ENCODE measurements around the gene ZNF511.
"Not testable (repeated sequence)": the region's sequence is repeated elsewhere in the genome, so short reads cannot be mapped to it uniquely, and the experiment has no call there.

ZNF511 gene, protein sequence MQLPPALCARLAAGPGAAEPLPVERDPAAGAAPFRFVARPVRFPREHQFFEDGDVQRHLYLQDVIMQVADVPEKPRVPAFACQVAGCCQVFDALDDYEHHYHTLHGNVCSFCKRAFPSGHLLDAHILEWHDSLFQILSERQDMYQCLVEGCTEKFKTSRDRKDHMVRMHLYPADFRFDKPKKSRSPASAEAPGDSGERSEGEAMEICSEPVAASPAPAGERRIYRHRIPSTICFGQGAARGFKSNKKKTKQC

DNA sequence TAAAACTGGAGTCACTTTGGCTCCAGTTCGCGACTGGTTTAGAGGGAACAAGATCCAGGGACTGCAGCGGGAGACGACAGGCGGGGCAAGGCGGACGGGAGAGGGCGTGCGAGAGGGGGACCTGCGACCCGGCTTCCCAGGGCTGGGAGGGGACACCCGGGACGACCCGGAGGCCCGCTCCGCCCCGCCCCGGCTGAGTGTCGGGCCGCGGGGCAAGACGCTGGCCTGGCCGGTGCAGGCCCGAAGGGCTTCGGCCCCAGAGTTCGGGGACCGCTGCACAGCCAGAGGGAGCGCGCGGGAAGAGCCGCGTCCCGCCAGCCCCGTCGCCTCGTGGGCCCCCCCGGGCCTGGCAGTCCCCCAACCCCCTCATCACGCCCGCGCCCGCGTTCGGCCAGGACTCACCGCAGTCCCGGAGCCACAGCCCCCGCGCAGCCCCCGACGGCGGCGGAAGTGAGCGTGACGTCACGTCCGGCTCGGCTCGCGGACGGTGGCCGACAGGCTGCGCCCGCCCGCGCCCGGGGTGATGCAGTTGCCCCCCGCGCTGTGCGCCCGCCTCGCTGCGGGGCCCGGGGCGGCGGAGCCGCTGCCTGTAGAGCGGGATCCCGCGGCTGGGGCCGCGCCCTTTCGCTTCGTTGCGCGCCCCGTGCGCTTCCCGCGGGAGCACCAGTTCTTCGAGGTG is at the start of gene ZNF511, which contains the start of gene TUBGCP2:
ZNF511 (plus strand) TSS at position 494 of the 679 bp plus-strand sequence; CDS start at position 524, 30 bp downstream.
TUBGCP2 (minus strand) TSS at position 452 of the 679 bp plus-strand sequence. CDS start 5,931 bp downstream, outside the sequence.
- DNase-seq, result peak; percentile 50

DNA sequence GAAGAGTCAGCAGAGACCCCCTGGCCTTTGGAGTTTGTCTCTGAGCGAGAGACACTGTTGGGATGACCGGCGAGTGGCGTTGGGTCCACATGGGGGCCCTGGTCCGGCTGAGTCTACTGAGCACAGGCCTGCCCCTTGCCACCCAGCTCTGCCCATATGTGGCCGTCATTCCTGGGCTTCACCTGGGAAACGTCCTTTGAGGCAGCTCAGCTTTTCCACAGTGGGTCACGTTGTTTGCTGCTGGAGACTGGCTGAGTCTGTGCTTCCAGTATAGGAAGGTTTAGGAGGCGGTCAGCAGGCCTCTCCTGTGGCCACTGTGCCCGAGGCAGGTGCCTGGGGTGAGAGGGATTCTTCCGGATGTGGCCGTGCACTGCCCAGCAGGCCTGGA is 49.1 kb upstream of the ZNF511 start:
- DNase-seq, result no peak

DNA sequence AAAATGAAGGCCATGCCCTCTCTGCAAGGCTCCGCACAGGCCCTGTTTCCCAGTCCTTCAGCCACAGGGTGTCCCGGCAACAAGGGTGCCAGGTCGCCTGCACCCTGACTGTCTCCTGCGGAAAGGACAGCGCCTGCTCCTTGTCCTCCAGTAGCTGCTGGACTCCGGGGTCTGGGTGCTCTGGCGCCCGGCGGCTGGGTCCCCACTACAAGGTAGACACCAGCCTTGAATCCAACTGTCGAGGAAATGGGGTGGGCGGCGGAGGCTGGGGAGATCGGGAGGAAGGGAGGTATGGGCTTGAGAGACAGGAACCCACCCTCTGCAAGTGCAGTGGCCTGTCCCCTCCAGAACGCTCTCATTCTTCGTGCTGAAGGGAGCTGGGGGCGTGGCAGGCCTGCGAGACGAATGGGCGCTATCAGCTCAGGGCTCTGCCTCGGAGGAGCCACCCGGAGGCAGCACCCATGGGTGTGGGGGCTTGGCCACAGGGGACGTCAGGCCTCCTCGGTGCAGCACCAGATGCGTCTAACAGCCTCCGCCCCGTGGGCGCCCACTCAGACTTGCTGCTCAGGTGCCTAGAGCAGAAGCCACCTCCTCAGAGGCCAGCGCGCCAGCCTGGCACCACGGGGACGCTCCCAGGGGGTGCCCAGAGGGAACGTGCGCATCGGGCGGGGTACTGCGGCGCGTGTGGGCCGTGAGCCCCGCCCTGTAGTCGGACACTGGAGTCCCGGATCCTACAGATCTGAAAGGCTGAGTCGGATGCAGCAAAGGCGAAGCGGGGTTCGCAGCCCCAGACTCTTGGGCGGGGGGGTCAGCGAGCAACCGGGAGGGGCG is 47.6 kb upstream of the ZNF511 start:
- no peak for DNase-seq

DNA sequence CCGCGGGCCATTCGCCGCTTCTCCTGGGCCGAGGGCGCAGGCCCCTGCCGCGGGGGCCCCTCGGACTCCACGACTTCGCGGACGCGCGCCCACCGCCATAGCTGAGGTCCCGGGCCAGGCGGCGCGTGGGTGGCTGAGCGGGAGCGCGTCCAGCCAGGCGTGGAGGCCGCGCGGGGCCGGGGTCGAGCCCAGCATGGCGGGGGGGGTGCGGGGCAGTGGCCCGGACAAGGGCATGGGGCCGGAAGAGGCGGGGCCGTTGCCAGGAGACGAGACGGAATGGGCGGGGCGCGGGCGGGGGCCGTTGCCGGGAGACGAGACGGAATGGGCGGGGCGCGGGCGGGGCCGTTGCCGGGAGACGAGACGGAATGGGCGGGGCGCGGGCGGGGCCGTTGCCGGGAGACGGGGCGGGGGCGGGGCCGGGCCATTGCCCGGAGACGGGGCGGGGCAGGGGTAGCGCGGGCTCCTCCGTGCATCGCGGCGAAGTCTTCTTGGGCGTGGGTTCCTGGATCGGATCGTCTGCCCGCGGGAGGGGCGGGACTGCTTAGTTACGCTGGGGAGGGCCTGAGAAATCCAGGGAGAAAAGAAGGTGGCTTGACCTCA is 46.9 kb upstream of the ZNF511 start:
- DNase-seq, result peak; percentile 36

DNA sequence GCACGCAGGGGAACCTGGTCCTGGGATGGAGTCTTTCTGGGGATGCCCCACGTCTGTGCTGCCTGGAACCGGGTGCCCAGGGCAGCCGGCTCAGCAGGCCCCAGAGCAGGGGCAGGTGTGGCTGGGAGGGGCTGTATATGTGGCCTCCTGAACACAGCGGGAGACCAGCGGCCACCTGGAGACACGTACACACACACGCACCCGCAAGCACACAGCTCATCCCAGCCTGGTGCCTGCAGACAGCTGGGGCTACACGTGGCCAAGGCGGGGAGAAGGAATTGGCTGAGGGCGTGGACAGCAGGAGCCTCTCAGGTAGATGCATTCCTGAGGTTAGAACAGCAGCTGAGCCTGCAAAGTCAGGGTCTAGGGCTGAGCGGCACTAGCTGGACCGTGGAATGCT is 46.0 kb upstream of the ZNF511 start:
- no peak for DNase-seq

DNA sequence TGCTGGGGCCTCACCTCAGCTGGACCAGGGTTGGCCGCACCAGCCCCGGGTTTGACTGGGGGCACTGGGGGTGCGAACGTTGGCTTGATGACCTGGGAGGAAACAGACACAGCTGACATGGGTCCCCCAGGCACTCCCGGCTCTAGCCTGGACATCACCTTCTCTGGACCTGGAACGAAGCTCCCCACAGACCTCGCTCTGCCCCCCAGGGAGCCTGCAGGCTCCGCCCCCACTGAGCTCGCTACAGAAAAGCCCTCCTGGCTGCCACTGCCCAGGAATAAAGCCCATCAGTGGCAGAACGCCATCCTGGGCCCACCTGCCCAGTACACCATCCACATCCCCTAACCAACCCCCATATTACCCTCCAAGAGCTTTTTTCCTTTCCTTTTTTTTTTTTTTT is 45.0 kb upstream of the ZNF511 start:
- DNase-seq, result no peak

DNA sequence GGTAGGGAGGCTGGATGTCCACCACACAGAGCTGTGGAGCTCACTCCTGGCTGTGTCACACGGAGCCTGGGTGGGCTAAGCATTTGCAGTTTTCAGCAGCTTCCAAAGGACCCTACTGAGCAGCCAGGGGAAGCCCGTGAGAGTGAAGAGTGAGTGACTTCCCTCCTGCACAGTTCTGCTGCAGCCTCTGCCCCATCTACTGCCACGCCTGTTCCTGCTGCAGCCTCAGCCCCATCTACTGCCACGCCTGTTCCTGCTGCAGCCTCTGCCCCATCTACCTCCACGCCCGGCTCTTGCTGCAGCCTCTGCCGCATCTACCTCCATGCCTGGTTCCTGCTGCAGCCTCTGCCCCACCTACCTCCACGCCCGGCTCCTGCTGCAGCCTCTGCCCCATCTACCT is 44.3 kb upstream of the ZNF511 start:
- no peak for DNase-seq

DNA sequence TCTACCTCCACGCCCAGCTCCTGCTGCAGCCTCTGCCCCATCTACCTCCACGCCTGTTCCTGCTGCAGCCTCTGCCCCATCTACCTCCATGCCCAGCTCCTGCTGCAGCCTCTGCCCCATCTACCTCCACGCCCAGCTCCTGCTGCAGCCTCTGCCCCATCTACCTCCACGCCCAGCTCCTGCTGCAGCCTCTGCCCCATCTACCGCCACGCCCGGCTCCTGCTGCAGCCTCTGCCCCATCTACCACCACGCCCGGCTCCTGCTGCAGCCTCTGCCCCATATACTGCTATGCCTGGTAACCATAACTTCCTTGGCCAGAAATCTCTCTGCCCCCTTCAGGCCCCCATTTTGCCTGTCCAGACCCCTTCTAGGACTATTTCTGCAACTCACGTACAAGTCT is 43.7 kb upstream of the ZNF511 start:
- DNase-seq, result not testable (repeated sequence)

DNA sequence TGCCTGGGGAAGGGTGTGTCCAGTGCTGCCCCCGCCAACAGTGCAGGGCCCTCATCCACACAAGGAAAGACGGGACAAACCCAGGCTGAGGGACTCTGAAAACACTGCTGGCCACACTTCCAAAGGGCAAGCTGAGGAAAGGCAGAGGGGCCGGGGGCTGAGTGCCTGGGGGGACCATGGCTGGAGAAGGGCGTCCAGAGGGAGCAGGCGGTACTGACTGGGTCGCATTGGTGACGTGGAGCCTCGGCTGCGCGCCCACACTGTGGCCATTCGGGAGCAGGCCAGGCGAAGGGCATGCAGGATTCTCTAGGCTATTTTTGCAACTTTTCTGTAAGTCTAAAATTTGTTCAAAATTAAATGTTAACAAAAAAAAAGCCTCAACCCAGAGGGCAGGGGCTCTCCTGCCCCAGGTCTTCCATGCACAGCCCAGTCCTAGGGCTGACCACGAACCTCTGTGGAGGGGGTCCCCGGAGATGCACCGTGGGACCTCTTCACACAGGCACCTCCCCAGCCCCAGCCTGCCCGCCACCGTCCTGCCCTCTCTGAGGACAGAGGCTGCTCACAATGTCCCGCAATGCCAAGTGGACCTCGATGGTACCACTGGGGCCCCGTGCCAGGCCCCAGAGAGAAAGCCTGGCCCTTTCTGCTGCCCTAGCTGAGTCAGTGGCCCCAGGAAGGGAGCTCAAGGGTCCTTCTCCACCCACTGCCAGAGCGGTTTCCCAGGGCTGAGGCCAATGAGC is 42.5 kb upstream of the ZNF511 start:
- DNase-seq, result no peak

DNA sequence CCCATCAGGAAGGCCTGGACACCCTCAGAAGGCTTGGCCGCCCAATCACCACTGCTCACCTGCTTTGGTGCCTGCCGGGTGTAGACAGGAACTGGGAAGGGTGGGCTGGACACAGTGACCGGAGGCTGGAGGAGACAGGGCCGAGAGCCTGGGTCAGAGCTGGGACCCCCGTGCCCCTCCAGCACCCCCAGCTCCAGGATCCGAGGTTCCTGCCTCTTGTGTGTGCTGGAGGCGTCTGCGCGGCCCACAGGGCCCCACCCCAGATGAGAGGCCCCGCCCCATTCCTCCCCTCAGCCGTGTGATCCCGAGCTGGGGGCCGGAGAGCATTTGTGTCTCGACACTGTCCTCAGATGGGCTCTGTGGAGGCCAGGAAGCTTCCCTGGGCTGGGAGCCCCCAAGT is 41.4 kb upstream of the ZNF511 start:
- no peak for DNase-seq

DNA sequence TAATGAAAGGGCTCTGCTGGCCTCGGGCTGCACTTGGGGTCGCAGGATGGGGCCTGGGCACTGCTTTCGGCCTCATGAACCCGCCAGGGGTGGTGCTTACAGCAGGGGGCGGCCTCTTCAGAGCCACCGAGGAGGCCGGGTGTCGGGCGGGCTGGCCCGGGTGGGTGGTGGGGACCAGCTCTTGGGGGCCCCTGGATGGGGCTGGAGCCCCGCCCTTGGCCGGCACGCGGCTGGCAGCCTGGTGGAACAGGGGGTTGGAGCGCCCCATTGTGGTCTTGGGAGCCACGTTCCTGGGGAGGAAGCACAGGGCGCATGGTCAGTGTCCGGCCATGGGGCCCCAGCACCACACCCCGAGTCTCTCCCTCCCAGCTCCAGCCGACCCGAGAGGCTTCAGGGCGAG is 40.9 kb upstream of the ZNF511 start:
- no peak for DNase-seq

DNA sequence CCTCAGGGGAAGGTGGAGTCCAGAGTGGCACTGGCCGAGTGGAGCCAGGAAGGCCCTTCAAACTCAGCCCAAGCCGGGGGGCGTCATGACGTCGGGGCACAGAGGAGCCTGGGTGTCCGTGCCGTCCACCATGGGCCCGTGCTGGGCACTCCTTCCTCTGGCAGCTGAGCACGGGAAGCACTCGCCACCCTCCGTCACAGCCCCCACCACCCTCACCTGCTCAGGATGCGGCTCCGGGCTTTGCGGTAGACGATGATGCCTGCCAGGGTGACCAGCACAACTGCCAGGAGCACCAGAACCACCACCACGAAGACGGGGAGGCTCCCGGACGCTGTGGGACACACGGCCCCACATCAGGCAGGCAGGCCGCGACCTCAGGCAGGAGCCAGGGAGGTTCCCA is 40.2 kb upstream of the ZNF511 start:
- no peak for DNase-seq

DNA sequence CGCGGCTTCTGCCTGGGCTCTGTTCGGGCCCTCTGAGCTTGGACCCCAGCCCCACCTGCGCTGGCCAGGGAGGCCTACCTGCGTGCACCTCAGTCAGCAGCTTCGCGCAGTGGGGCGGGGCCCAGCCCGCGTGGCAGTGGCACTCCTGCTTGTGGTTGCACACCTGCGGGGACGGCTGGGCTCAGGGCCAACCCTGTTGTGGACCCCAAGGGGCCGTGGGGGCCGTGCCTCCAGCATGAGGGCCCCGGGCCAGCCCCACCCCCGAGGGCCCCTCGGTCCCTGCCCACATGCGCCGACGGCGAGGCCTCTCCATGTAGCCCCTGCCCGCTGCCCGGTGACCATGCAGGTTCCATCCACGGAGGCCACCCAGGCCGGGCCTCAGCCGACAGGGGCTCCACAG is 39.3 kb upstream of the ZNF511 start:
- DNase-seq, result no peak

DNA sequence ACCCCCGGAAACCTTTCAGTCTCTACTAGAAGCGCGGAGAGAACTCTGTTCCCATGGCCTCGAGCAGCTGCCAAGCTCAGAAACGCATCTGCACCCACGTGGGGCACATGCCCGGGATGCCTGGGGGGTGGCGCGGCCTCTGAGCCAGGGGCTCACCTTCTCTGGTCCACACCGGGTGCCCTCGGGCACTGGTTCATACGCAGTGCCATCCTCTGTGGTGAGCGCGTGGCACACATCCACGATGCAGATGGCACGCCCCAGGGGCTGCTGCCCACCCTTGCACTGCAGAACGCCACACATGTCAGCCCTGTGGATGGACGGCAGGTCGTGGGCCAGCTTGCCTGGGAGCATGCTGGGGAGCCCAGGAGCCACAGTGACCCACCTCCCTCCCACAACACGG is 38.5 kb upstream of the ZNF511 start:
- no peak for DNase-seq

DNA sequence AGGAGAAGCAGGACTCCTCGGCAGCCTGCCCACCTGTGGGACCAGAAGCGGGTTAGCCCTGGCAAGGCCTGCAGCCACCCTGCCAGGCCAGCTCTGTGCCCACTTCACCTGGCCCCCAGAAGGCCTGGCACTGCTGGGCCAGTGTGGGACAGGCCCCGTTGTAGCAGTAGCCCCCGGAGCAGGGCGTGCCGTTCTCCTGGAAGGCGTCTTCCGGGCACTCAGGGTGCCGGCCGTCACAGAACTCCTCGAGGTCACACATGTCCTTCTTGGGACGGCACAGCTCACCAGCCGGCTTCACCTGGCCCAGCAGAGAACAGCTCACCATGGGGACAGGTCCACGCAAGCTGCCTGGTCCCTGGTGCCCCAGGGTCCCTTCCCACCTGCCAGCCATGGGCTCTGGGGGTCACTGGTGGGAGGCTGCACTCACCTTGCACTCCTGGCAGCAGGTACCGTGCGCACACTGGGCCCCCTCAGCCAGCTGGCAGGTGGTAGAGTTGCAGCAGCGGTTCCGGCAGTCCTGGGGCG is 37.9 kb upstream of the ZNF511 start:
- DNase-seq, result no peak

DNA sequence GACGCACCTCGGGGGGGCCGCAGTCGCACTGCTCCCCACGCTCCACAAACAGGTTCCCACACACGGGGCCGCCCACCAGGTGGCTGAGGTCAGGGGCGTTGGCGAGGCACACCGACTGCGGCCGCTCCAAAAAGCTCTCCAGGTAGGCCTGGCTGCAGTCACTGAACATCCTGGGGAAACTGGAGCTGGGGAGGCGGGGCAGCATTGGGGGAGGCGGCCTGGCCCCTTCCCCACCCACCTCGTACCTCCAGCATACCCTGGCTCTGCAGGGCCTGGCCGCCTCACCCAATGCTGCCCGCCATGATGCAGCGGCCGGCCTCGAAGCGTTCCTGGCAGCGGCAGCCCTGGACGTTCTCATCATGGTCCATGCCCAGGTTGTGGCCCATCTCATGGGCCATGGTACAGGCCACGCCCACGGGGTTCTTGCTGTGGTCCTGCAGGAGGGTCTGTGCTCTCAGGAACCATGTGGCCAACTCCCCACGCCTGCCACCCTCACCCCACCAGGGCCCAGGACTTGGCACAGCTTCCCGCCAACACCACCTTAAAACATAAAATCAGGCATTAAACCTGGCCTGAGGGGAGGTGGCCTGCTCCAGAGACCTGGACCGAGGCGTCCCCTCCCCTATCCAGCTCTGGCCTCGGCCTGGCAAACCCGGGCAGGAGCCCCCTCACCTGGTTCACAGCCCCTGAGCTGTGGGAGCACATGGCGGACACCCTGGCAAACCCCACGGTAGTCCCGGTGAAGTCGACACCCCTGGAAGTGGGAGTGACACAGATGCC is 37.0 kb upstream of the ZNF511 start:
- no peak for DNase-seq

DNA sequence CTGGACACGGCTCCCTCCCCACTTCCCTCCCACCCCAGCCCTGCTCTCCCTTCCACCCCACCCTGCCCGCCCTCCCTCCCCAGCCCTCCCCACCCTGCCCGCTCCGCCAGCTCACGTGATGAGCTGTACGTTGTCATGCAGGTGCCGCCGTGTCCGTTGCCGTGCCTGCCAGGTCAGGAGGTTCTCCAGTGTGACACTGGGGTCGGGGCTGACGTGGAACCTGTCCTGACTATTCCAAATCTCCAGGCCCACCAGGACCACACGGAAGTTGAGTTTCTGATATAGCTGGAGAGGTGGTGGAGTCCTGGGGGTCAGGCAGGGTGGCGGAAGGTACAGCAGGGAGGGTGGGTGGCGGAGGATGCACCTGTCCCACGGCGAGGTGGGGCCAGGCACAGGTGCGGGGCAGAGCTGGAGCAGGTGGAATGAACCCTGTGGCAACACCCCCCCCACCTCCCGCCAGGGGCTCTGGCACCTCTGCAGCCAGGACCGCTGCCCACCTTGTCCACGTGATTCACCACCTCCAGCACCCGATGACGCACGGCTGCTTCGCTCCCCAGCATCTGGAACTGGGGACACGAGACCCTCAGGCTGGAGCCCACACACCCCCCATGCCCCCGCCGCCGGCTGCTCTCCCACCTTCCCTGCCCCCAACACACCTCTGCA is 36.3 kb upstream of the ZNF511 start:
- no peak for DNase-seq

DNA sequence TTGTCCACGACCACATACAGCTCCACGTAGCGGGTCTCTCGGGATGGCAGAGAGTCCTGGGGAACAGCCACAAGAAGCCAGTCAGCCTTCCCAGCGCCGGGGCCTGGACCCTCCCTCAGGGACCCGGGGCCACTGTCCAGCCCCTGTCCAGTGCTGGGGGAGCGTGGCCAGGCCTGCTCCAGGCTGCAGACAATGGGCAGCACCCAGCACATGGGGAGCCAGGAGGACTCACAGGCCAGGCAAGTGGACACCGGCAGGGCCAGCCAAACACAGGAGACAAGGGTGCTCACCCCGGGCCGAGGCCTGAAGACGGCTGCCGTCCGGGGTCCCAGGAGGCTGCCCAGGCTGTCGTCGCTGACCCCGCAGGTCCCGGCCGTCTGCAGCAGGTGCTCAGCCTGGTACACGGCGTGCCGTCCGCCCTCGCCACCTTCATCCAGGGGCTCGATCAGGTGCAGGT is 35.7 kb upstream of the ZNF511 start:
- no peak for DNase-seq

DNA sequence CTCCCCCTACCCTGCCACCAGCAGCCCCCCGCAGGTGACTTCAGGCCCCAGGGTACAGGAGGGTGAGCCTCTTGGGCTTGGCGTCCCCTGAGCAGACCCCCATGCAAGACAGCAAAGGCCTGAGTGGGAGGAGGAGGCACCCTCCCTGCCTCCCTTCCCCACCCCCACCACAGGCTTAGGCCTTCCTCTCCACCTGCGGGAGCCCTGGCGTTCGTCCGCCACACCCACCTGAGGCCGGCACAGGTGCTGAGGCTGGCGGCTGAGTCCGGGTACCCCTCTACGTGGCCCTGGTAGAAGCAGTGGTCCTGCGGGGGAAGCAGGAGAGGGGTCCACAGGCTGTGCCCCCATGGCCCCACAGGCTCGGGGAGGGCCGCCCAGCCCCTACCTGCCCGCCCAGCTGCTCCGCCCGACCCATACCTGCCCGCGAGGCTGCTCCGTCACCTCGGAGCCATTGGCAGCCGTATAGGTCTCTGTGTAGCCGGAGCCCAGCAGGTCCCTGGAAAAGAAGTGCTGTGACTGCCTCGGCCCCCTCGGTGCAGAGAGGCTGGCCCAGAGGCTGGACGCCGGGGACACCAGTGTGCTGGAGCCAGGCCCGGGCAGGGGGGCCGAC is 35.1 kb upstream of the ZNF511 start:
- no peak for DNase-seq

Measured in amniotic stem cell (primary cell).